IPS-18c (cell line): ENCODE data around the gene MEF2D.
A peak's percentile ranks its signal among the peaks of the same experiment; 100 is the strongest.

Experiments used
- H3K4me3 ChIP-seq: 2 replicates; pipeline ENCODE4 v1.7.0; 2013; ENCODE audit warnings: low read depth, mild to moderate bottlenecking, low read length, moderate library complexity; ENCODE audit not compliant: insufficient read depth
- H3K9me3 ChIP-seq: one replicate; pipeline ENCODE4 v1.6.1; 2013; ENCODE audit warnings: mild to moderate bottlenecking, low read length, moderate library complexity; ENCODE audit not compliant: control insufficient read depth, insufficient read depth

Gene MEF2D

DNA sequence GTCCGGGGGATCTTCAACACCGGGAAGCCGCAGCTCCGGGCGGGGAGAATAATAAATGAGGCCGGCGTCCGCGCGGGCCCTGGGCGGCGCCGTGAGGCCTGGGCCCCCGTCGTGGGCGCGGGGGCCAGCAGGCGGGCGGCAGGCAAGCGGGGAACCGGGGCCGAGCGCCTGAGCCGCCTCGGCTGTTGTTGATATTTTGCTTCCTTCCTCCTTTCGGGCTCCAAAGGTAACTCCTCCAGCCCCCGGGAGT lies at the start of gene MEF2D:
TSS of gene MEF2D (minus strand) at position 233 of the 250 bp plus-strand sequence. CDS start 17,483 bp downstream, outside the sequence.
- peak within 1 kb of the TSS; percentile 89 for H3K4me3 ChIP-seq

DNA sequence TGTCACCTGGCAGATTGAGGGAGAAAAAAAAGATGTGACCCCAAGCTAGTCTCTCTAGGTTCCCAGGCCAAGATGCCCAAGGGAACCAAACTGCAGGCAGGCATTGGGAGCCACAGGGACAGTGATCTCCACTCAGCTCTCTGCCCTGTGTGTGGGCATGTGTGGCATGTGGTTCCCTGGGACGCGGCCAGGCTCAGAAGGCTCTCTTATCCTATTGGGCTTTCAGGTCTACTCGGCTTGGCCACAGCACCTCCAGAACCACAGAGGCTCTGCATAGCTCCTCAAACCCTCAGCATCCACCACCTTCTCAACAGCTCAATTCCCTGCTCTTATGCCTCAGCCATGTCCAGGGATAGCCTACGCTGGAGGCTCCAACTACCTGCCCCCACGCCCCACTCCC lies 49.8 kb upstream of the MEF2D start:
- H3K4me3 ChIP-seq = no peak overlapping the region
- no peaks in the 10 kb centered on the region for H3K9me3 ChIP-seq

More for the DNA sequence above, at the start of gene MEF2D:
- no peaks in the 10 kb centered on the region for H3K9me3 ChIP-seq

DNA sequence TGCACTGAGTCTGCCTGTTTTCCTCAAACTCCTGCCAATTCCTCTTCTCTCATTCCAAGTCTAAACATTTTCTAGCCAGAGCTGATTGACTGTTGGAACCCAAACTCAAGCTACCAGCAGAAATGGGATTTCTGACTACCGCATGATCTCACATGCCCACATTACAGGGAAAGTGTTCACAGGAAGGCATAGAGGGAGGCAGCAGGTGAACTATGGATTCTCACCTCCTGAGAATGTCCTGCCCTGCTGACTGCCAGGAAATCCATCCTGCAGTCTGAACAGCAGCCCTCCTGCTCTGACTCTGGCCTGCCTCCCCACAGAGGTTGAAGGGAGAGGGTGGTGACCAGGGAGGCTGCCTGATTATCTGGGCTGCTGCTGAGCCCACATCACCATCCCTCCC lies 49.3 kb upstream of the MEF2D start:
- Histone ChIP-seq H3K9me3 (no peaks in the 10 kb centered on the region), H3K4me3 (no peak overlapping the region)

DNA sequence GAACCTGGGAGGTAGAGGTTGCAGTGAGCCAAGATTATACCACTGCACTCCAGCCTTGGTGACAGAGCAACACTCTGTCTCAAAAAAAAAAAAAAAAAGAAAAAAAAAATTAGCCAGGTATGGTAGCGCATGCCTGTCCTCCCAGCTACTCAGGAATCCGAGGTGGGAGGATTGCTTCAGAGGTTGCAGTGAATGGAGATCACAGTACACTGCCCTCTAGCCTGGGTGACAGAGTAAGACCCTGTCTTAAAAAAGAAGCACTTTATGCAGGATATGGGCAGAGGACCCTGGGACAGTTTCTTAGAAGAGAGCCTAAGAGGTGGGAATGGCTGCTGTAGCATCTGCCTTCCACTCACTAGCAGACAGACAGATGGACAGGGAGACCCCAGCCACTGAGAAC lies 48.8 kb upstream of the MEF2D start:
- no peaks in the 10 kb centered on the region for H3K9me3 ChIP-seq
- H3K4me3 ChIP-seq = no peak overlapping the region

DNA sequence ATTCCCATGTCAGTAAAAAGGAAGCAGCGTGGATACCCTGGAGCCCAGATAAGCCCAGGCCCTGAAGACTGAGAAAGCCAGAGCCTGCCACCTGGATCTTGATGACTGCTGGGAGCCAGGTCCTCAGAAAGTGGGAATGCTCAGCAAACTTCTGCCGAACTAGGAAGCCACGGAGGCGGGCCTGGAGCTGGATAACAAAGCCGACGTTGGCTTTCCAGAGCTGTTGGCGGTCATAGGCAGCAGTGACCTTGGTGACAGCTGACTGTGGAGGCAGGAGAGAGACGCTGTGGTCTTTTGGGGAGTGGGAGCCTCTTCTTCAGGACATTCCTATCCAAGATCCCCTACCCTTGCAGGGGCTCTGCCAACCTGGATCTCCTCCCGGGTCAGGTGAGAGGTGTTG lies 47.4 kb upstream of the MEF2D start:
- no peaks in the 10 kb centered on the region for H3K9me3 ChIP-seq
- H3K4me3 ChIP-seq = no peak overlapping the region

DNA sequence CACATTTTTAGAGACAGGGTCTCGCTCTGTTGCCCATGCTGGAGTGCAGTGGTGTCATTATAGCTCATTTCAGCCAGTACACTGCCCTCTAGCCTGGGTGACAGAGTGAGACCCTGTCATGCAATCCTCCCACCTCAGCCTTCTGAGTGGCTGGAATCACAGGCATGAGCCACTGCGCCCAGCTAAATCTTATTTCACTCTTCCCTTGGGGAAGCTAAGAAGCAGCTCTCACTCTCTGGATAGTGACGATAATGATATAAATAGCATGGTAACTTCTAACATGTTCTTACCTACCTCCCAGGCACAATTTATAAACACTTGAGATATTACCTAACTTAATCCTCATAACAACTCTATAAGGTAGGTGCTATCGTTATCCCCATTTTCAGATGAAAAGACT lies 46.9 kb upstream of the MEF2D start:
- H3K4me3 ChIP-seq = no peak overlapping the region
- H3K9me3 ChIP-seq = no peaks in the 10 kb centered on the region

DNA sequence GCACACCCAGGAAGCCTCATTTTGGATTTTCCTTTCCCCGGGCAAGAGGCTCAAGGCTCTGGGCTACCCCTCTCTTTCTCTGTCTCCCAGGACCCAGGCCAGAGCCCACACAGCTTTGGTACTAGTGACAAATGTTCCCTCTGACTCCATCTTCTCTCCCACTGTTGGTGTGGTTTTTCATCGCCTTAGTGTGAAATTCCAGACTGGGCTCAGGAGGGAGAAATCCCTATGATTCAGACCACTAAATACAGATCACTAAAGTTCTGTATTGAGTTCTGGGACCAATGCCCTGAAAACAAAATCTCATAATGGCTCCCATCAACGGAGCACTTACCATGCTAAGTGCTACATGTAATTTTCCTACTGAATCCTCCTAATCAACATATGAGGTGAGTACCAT lies 45.7 kb upstream of the MEF2D start:
- no peak overlapping the region for H3K4me3 ChIP-seq
- no peaks in the 10 kb centered on the region for H3K9me3 ChIP-seq

DNA sequence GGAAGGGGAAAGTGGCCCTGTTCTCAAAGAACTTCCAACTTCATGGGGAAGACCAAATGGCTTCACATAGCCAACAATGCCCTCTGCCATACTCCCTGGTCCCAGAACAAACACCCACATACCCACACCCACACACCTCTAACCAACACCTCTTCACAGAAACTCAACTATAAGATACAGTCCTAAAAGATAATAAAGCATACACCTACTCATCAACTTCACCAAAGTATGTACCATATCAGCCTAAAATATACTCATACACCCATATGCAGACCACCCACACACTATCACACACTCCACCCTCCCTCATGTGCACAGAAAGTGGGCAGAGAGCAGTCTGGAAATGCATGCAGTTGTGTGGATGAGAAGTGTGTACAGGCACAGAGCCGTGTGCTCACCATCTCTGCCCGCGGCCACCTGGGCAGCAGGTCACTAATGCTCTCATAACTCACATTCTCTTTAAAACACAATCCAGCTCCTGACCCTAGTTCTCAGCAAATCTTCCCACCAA lies 44.1 kb upstream of the MEF2D start:
- Histone ChIP-seq H3K4me3 (no peak overlapping the region), H3K9me3 (no peaks in the 10 kb centered on the region)

DNA sequence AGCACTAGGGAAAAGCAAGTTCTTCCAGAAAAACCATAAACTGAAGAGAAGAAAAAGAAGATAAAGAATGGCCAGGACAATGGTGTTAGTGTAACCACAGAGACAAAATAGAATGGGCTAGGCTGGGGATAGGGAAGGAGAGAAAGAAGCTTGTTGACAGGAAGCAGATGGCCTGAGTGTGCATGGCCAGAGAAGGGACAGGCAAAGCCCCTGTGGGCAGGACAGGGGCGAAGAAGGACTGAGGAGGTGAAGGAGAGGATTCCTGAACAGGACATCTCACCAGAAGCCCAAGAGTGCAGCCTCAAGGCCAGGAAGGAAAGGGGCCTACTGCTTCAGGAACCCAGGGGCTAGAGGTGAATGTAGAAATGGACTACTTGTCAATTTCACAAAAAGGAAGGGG lies 42.5 kb upstream of the MEF2D start:
- no peak overlapping the region for H3K4me3 ChIP-seq
- H3K9me3 ChIP-seq = no peaks in the 10 kb centered on the region

DNA sequence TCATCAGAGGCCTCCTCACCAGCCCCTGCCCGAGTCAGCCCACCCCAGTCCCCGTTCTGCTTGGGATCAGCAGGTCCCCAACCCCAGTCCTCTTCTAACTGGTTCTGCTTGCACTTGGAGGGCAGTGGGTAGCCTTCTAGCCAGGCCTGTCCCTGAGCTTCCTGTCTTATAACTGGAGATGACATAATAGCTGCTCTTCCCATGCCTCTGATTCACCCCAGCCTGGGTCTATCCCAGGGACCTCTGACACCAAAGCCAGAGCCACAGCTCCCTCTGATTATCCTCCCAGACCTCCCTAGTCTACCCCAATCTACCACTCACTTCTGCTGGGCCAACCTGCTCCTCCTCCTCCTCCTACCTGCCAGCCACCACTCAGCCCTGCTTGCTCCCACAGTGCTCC lies 40.4 kb upstream of the MEF2D start:
- H3K4me3 ChIP-seq = no peak overlapping the region
- H3K9me3 ChIP-seq = no peaks in the 10 kb centered on the region

DNA sequence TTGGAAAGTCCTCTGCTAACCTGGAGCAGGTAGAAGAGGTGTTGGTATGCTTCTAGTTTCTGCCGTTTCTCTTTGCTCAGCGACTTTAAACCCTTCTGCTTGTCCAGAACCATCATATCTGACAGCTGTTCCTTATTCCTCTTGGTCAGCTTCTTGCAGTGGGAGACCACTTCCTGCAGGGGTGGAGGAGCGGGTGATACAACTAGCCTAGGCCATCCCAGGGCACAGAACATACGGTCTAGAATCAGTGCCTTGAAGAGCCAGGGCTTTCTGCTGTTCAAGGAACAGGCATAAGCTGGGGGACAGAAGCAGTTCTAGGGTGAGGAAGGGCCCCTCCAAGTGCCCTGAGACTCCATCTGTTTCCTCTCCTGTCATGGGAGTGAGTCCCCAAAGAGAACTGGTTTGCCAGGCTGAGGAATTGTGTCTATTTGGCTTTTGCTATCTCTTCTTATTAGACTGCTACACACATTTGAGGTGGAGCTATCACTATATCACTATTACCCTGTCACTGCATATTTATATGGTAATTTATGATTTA lies 39.3 kb upstream of the MEF2D start:
- Histone ChIP-seq H3K4me3 (no peak overlapping the region), H3K9me3 (no peaks in the 10 kb centered on the region)

DNA sequence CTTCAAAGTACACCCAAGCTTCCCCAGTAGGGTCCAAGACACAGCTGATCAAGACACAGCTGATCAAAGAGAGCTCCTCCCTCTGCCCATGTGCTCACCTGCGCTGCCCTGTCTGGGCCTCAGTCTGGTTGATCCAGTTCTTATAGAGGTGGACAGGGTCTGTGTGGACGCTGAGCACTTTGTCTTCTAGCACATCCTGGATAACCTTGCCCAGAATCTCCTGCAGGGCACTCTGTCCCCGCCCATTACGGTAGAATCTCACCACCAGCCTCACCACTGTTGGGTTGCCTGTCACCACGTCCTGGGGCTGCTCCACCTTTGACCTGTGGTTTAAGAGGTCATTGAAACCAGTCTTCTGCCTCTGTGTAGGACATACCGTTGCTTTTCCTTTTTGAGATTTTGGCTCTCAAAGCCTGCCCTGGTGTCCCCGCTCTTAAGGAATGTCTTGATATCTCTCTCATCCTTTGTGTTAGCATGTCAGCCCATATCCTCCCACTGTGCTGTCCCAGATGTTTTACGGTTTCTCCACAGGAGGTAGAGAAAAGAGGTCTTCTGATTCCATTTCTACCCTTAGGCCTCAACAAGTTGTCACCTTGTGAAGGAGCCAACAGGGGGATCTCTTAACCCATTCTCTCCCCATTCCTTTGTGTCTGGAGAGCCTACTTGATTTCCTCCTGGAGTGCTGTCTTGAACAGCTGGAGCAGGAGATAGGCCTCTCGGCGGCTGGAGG lies 38.3 kb upstream of the MEF2D start:
- Histone ChIP-seq H3K9me3 (no peaks in the 10 kb centered on the region), H3K4me3 (no peak overlapping the region; the same call in 1 of the 2 replicates)

DNA sequence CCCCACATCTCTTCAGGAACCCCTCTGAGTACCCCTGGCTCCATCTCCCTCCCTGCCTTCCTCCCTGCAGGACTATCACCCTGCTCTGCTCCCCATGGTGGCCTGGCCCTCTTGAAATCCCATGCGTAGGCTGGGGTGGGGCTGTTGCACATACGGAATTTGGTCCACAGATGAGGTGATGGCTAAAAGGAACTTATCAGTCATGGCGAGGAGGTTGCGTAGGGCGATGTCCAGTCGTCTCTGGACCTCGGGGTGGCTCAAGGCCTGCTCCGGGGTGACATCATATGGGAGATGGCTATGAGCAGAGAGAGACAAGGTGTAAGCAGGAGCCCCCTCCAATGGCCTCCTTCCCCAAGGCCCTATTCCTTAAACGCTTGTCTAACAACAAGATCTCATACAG lies 36.5 kb upstream of the MEF2D start:
- Histone ChIP-seq H3K9me3 (no peaks in the 10 kb centered on the region), H3K4me3 (no peak overlapping the region)

DNA sequence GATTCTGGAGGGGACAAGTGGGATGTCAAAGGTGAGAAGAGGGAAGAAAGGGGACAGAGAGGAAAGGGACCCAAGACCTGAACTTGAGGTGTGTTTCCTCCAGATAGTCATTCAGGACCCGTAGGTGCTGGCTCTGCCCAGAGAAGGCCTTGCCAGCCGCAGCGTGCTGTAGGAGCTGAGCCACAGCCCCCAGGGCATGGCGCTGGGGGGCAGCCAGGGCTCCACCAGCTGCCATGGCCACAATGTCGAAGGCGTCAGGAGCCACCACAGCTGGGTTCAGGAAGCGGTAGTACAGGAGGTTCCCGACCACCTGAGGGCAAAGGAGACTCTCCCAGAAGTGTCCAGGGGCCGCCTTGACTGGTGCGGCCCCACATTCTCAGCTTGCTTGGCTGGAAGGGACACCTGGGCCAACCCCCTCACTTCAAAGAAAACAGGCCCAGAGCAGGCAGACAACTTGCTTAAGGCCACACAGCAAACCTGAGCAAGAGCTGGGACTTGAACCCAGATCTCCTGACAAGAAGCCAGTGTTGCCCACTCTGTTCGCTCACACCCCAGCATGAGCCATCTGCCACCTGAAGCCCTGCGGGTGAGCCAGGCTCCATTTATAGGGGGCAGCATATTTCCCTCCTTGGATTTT lies 34.0 kb upstream of the MEF2D start:
- H3K9me3 ChIP-seq = no peaks in the 10 kb centered on the region

DNA sequence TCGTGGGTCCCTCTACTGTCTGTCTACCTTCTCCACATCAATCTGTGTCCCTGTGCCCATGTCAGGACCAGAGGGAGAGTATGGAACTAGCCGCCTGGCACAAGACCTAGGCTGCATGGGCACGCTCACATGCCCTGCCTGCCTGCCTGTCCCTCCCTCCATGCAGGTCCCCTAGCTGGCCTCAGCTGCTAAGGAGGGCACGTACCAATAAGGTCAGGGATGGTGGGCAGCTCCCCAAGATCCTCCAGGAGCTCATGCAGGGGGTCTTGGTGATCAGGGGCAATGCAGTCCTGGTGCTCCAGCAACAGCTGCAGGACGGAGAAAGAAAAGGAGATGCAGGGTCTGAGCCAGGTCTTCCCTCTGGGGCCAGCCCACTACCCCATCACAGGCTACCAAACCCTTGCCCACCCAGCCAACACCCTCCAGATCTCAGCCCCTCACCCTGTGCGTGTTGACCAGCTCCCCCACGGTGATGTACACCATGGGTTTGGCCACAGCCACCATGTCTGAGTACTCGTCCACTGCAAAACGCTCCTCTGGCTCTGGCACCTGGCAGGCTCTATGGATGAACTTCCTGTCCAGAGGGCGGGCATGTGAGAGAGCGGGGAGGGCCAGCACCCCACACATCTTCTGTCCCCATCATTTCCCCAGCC lies 33.1 kb upstream of the MEF2D start:
- Histone ChIP-seq H3K4me3 (no peak overlapping the region), H3K9me3 (no peaks in the 10 kb centered on the region)

More for the DNA sequence above, 34.0 kb upstream of the MEF2D start:
- no peak overlapping the region for H3K4me3 ChIP-seq

DNA sequence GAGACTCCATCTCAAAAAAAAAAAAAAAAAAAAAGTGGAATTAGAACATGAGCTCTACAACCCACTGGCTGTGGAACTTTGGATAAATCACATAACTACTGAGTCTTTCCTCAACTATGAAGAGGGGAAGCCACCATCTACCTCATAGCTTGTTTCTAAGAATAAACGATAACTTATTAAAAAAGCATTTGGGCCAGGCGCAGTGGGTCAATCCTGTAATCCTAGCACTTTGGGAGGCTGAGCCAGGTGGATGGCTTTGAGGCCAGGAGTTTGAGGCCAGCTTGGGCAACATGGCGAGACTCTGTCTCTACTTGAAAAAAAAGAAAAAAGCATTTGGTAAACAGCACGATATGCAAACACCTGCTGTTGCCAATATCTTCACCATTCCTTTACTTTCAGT lies 31.8 kb upstream of the MEF2D start:
- H3K9me3 ChIP-seq = no peaks in the 10 kb centered on the region
- H3K4me3 ChIP-seq = no peak overlapping the region

DNA sequence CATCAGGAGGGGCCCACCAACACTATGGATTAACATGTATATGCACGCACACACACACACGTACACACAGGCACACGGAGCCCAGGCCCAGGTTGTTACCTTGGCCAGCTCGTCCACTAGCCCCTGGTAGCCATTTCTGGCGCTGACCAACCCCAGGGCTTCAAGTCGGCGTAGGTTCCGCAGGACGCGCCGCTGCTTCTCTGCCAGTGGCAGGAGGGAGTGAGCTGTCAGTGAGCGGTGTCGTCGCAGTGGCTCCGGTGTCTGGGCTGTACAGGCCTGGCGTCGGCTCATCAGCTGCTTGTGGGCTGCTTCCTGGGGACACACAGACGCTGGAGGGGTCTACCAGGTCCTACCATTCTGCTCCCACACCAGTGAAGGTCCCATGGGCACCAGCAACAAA lies 29.4 kb upstream of the MEF2D start:
- no peak overlapping the region for H3K4me3 ChIP-seq
- H3K9me3 ChIP-seq = no peaks in the 10 kb centered on the region

DNA sequence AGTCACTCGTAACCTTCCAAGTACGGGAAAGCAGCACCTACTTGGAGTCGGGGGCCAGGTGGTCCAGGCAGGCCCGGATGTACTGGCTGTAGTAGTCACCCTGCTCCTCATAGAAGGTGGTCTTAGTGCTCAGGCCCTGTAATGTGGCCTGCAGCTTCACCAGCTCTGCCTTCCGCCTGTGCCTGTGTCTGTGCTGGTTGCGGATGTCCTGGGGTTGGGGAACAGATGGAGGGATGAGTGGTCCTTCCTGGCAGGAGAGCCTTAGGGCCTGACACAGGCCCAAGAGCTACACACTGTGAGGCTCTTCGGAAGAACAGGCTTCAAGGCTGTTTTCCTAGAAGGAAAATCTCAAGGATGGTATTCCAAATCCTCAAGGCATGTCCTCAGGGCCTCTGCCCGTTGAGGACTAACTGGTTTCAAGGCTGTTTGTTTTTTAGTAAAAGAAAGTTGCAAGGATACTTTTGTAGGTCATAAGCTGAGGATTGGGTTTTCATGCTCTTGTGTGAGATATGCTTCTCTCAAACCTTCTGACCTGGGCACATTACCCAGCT lies 28.4 kb upstream of the MEF2D start:
- Histone ChIP-seq H3K4me3 (no peak overlapping the region), H3K9me3 (no peaks in the 10 kb centered on the region)
